RWPE1 (cell line): Measurements from ENCODE around the gene SLC39A10.

ENCODE experiments used
- CTCF ChIA-PET: fragments of 350-600 bp; sonication (Branson Sonifier 250); formaldehyde crosslinking; extraction: SDS; loops from one replicate; lab custom pipeline; 2021; lab: Yijun Ruan, JAX
- POLR2A ChIA-PET: fragments of 400-600 bp; formaldehyde crosslinking; extraction: SDS; loops from one replicate; lab custom pipeline; 2020; ENCODE audit warnings: antibody characterized with exemption; ENCODE audit not compliant: low non-redundant PET; lab: Yijun Ruan, JAX
- DNase-seq: peaks from one replicate; pipeline ENCODE4 v3.0.0; 2012; ENCODE audit warnings: low spot score
- H3K27ac ChIP-seq: fragments of 450-650 bp; 2 replicates; pipeline ENCODE4 v1.5.1; 2017
- CTCF ChIP-seq: fragments of 450-650 bp; conservative IDR thresholded peaks from 2 replicates; pipeline ENCODE4 v1.5.1; 2017; ENCODE audit warnings: low read depth, mild to moderate bottlenecking

SLC39A10 gene

GRCh38 chr2:195737511-195738325 is 80.7 kb downstream of the SLC39A10 start:
- DNase-seq: no peak
- ChIA-PET CTCF (no interaction called here), POLR2A (no interaction called here)
- H3K27ac ChIP-seq: no peak overlapping the region
- no peak for TF ChIP-seq CTCF

- ChIA-PET POLR2A (no interaction called here), CTCF (no interaction called here)
- no peak for TF ChIP-seq CTCF
- no peak overlapping the region for H3K27ac ChIP-seq
- no peak for DNase-seq
Measured at GRCh38 chr2:195741191-195741590, 84.2 kb downstream of the SLC39A10 start.

DNA sequence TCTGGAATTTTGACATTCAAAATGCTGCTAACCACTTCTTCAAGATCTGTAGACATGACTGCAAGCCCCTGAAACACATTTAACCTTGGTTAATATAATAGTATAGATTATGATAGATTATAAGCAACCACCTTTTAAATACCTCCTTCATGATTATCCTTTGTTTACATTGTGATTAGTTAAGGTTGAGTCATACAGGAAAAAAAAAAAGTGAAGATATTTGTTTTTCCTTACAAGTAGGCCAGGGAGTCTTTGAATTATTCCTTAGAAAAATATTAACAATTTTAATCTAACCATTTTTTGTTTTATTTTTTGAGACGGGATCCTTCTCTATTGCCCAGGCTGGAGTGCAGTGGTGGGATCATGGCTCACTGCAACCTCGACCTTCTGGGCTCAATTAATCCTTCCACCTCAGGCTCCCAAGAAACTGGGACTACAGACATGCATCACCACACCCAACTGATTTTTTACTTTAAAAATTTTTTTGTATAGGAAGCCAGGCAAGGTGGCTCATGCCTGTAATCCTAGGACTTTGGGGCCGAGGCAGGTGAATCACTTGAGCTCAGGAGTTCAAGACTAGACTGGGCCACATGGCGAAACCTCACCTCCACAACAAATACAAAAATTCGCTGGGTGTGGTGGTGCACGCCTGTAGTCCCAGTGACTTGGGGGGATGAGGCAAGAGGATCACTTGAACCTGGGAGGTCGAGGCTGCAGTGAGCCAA is 99.4 kb downstream of the SLC39A10 start:
- ChIA-PET POLR2A (no interaction called here), CTCF (interaction anchor here (0.7 kb wide), 2 partner anchors 16 to 115 kb away, joined by 3 to 4 read pairs; no protein-coding TSS in a partner anchor)
- no peak for TF ChIP-seq CTCF
- DNase-seq: peak; percentile 38
- peak overlapping the region; percentile 37; the same call in 1 of the 2 replicates for H3K27ac ChIP-seq

GRCh38 chr2:195758846-195759245 is 101.8 kb downstream of the SLC39A10 start:
- no peak overlapping the region for H3K27ac ChIP-seq
- ChIA-PET CTCF (no interaction called here), POLR2A (no interaction called here)
- TF ChIP-seq CTCF: no peak
- DNase-seq: no peak

- no peak for TF ChIP-seq CTCF
- no peak for DNase-seq
- ChIA-PET CTCF (no interaction called here), POLR2A (no interaction called here)
- H3K27ac ChIP-seq: no peak overlapping the region
Measured at GRCh38 chr2:195759877-195760276, 102.9 kb downstream of the SLC39A10 start.

GRCh38 chr2:195763866-195764265 is 106.8 kb downstream of the SLC39A10 start:
- CTCF ChIA-PET: no interaction called here
- DNase-seq: no peak
- POLR2A ChIA-PET: no interaction called here
- no peak overlapping the region for H3K27ac ChIP-seq
- TF ChIP-seq CTCF: no peak
